ENCODE measurements around the gene BRD3.
"Not testable (repeated sequence)": the region's sequence is repeated elsewhere in the genome, so short reads cannot be mapped to it uniquely, and the experiment has no call there.

Gene BRD3

DNA sequence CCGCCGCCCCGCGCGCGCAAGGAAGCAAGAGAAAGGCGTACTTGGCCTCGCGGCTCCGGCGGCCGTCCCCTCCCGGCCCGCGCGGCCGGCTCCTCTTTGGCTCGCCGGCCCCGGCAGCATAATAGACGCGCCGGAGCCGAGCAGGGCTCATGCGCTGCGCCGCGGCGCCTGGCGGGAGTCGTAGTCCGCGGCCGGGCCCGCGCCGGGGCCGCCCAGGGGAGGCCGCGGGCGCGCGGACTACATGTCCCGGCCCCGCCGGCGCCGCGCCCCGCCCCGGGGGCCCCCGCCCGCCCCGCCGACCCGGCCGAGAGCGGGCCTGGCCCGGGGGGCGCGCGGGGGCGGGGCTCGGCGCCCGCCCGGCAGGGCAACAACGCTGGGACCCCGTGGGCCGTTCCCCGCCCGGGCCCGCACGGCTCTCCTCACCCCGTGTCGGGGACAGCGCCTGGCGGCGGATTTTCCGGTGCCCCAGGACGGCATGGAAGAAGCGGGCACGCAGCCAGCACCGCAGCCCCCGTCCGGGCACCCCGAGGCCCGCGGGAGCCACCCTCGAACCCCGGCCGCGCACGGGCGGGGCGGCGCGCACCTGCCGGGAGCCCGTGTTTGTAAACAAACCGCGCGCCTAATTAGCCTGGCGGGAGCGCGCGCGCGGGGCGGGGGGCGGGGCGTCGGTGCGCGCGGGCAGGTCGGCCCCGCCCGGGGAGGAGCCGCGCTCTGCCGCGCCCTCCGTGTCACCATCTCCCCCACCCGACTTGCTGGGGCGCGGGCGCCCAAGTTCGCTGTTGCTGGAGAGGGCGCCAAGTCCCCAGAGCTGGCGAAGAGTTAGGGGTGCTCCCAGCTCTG, at the start of gene BRD3:
Gene BRD3, minus strand, starts transcription at position 123 of the 840 bp plus-strand sequence. CDS start 14,549 bp downstream, outside the sequence.
- no peak for DNase-seq (ENCODE audit: low read depth, low spot score)

DNA sequence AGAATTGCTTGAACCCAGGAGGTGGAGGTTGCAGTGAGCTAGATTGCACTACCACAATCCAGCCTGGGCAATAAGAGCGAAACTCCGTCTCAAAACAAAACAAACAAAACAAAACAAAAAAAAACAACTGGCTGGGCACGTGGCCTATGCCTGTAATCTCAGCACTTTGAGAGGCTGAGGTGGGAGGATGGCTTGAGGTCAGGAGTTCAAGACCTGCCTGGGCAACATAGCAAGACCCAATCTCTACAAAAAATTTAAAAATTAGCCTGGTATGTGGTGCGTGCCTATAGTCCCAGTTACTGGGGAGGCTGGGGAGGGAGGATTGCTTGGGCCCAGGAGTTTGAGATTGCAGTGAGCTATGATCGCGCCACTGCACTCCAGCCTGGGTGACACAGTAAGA, 44.7 kb upstream of the BRD3 start:
- no peak for DNase-seq (ENCODE audit: low read depth, low spot score)

DNA sequence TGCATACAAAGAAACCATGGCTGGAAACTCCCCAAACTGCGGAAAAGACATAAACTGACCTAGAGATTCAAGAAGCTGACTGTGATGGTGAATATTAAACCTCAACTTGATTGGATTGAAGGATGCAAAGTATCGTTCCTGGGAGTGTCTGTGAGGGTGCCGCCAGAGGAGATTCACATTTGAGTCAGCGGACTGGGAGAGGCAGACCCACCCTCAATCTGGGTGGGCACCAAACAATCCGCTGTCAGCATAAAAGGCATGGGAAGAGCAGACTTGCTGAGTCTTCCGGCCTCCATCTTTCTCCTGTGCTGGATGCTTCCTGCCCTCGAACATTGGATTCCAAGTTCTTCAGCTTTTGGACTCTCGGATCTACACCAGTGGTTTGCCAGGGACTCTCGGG, 43.2 kb upstream of the BRD3 start:
- DNase-seq (ENCODE audit: low read depth, low spot score), result no peak

DNA sequence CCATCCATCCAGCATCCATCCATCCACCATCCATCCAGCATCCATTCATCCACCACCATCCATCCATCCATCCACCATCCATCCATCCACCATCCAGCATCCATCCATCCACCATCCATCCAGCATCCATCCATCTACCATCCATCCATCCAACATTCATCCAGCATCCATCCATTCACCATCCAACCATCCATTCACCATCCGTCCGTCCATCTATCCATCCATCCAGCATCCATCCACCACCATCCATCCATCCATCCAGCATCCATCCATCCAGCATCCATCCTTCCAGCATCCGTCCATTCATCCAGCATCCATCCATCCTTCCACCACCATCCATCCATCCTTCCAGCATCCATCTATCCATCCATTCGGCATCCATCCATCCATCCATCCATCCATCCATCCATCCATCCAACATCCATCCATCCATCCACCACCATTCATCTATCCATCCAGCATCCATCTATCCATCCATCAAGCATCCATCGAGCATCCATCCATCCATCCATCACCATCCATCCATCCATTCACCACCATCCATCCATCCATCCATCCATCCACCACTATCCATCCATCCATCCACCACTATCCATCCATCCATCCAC, 35.7 kb upstream of the BRD3 start:
- no peak for DNase-seq (ENCODE audit: low read depth, low spot score)

DNA sequence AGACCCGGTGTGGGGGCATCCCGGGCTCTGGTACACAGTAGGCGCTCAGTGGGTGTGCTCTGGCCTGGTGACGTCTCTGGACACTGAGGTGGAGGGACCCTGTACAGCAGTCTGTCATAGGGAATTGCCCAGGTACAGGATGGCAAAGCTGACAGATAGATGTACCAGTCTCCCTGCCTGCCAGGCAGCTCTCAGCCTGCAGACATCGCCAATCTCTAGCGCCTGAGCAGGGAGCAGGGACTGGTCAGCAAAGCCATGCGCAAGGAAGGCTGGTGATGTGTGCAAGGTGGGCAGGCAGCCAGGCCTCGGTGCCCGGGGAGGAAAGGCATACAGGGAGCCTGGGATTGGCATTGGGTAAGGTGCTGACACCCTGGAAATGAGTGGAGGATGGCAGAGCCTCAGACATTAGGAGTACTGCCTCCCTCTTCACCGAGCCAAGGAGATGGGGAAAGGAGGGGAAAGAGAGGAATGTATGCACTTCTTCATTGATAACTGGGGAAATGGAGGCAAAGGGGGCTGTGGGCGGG, 33.9 kb upstream of the BRD3 start:
- DNase-seq (ENCODE audit: low read depth, low spot score), result no peak

DNA sequence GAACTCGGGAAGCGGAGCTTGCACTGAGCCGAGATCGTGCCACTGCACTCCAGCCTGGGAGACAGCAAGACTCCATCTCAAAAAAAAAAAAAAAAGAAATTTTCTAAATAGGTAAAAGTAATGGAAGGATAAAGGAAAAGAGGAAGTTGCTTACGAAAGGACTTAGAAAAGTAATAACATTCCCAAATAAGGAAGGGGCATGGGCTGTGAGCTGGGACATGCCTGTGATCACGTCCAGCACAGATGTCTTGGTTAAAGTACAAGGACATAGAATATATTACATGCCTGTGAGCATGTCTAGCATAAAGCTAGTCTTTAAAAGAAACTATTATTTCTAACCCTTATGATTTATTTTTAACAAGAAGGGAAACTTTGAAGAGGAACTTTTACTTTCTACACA, 33.3 kb upstream of the BRD3 start:
- DNase-seq (ENCODE audit: low read depth, low spot score), result not testable (repeated sequence)

DNA sequence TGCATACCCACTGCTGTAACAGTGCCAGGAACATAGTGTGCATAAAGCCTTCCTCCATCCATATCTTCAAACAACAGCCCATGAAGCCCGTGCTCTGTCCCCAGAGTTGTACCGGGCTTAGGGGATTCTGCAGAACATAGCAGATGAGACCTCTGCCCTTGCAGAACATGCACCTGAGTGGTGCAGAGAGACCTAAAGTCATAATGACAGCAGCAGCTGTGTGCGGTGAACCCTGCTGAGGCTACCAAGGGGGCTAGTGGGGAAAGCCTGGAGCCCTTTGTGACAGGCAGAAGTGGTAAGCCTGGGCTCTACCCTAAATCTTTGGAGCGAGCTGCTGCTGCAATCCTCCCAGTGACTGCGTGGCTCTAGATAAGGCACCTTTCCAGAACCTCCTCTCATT, 32.2 kb upstream of the BRD3 start:
- DNase-seq (ENCODE audit: low read depth, low spot score), result no peak

DNA sequence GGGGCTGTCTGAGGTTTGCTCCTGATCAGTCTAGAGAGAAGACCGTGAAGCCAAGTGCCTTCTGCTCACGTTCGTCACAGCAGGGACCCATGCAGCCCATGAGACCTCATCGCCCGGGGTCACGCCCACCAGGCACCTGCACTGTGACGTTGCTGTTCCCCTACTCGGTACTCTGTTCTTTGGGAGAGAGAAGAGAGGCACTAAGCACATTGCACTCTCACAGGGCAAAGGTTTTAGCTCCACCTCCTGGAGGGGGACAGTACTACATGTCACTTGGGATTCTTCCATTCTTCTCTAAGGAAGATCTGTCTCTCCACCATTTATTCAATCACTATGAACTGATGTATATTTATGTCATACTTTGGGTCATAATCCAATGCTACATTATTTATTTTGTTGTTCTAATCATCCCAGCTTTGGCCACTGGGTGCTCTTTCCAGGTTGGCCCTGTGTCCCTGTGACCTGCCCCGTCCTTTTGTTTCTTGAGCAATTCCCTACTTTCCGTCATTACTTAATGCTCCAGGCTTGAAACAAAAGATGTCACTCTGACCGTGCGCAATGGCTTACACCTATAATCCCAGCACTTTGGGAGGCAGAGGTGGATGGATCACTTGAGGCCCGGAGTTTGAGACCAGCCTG, 31.4 kb upstream of the BRD3 start:
- DNase-seq (ENCODE audit: low read depth, low spot score), result peak; percentile 40

DNA sequence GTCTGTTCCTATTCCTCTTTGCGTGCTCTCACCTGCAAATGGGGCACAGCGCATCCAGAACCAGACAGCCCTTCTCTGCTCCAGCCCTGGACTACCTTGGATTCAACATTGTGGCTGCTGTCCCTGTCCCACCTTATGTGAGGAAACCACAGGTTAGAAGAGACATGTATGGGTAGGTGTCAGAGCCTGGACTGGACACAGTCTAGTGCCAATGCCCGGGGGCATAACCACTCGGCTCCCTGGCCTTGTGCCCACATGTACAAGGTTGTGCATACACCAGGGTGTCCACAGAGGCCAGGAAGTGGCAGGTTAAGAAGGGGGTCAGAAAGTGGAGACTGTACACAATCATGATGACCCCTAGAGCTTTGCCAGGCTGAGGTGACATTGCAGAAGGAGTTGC, 22.1 kb upstream of the BRD3 start:
- DNase-seq (ENCODE audit: low read depth, low spot score), result no peak

DNA sequence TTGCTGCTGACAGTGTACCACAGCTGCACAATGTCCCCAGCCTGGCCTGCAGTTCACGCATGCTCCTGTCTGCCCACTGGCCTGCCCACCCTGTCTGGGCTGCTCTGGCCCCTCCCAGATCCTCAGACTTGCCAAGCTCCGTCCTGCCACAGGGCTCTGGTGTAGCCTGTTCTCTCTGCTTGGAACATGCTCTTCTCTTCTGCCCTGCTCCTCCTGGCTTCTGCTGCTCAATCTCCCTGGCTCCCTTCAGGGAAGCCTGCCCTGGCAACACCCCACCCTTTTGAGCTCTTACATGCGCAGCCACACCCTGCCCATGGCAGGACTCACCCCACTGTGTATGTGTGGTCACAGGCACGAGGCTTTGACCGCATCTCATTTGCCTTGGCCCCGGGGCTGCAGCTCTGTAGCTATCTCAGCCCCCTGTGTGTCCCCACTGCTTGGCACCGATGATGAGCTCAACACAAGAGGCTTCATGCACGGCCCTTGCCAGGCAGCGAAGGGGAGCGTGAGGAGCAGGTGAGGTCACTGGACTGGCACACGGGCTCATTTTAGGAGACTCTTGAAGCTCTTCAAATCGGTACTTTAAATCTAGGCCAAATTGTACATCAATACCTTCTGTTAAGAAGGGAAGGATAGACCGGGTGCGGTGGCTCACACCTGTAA, 20.4 kb upstream of the BRD3 start:
- no peak for DNase-seq (ENCODE audit: low read depth, low spot score)

DNA sequence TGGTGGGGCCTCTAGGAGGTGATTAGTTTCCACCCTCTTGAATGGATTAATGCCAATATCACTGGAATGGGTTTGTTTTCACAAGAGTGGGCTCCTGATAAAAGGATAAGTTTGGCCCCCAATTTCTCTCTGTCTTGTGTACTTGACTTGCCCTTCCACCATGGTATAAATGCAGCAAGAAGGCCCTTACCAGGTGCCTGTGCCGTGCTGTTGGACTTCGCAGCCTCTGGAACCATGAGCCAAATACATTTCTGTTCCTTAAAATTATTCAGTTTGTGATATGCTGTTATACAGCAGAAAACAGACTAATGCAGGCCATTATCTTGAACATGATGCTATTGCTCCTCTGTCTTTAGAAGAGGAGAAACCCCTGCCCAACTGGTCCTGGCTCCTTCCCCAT, 17.8 kb upstream of the BRD3 start:
- DNase-seq (ENCODE audit: low read depth, low spot score), result no peak

DNA sequence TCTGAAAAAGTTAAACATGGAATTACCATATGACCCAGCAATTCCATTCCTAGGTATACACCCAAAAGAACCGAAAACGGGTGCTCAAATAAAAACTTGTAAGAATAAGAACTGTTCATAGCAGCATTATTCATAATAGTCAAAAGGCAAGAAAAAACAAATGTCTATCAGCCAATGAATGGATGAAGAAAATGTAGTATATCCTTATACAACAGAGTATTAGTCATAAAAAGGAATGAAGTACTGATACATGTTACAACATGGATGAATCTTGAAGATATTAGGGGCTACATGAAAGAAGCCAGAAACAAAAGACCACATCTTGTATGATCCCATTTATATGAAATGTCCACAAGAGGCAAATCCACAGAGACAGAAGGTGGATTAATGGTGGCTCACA, 15.6 kb upstream of the BRD3 start:
- DNase-seq (ENCODE audit: low read depth, low spot score), result no peak

DNA sequence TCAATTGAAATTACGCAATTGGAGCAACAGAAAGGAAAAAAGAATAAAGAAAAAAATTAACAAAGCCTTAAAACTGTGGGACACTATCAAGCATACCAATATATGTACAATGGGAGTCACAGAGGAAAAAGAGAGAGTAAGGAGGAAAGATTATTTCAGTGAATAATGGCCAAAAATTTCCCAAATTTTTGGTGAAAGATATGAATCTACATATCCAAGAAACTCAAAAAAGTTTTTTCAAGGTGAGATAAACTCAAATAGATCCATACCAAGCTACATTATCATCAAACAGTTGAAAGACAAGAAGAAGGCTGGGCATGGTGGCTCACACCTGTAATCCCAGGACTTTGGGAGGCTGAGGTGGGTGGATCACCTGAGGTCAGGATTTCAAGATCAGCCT, 8.8 kb upstream of the BRD3 start:
- DNase-seq (ENCODE audit: low read depth, low spot score), result no peak

DNA sequence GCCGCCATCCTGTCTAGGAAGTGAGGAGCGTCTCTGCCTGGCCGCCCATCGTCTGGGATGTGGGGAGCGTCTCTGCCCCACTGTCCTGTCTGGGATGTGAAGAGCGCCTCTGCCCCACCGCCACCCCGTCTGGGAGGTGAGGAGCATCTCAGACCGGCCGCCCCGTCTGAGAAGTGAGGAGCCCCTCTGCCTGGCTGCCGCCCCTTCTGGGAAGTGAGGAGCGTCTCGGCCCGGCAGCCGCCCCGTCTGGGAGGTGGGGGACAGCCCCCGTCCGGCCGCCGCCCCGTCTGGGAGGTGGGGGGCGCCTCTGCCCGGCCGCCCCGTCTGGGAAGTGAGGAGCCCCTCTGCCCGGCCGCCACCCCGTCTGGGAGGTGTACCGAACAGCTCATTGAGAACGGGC, 7.9 kb upstream of the BRD3 start:
- not testable (repeated sequence) for DNase-seq (ENCODE audit: low read depth, low spot score)

DNA sequence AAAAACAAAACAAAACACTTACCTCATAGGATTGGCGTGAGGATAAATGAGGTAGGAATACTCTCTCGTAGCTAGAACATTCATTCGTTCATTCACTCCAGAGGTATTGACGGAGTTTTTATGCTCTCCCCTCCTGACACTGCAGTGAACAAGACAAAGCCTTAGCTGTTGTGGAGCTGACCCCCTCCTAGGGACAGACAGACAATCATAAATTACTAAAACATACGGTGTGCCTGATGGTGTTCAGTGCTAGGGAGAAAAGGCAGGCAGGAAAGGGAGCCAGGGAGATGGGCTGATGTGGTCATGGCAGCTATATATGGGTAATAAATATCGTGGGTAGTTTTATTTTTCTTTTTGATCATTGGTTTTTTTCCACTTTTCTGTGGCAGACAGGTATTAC, 5.7 kb upstream of the BRD3 start:
- no peak for DNase-seq (ENCODE audit: low read depth, low spot score)

DNA sequence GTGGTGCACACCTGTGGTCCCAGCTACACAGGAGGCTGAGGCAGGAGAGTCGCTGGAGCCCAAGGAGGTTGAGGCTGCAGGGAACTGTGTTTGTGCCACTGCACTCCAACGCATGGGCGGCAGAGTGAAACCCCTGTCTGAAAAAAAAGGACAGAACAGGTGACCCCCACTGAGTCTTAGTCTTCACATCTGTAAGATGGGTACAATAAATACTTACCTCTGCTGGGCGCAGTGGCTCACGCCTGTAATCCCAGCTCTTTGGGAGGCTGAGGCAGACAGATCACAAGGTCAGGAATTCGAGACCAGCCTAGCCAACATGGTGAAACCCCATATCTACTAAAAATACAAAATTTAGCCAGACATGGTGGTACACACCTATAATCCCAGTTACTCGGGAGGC, 4.9 kb upstream of the BRD3 start:
- not testable (repeated sequence) for DNase-seq (ENCODE audit: low read depth, low spot score)

DNA sequence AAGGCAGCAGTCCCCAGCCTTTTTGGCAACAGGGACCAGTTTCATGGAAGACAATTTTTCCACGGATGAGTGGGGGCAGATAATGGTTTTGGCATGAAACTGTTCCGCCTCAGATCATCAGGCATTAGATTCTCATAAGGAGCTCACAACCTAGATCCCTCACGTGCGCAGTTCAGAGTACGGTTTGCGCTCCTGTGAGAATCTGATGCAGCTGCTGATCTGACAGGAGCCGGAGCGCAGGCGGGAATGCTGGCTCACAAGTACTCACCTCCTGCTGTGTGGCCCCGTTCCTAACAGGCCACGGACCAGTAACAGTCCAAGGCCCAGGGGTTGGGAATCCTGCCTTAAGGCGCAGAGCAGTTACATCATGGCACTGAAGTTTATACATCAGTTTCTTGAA, 3.3 kb upstream of the BRD3 start:
- no peak for DNase-seq (ENCODE audit: low read depth, low spot score)

DNA sequence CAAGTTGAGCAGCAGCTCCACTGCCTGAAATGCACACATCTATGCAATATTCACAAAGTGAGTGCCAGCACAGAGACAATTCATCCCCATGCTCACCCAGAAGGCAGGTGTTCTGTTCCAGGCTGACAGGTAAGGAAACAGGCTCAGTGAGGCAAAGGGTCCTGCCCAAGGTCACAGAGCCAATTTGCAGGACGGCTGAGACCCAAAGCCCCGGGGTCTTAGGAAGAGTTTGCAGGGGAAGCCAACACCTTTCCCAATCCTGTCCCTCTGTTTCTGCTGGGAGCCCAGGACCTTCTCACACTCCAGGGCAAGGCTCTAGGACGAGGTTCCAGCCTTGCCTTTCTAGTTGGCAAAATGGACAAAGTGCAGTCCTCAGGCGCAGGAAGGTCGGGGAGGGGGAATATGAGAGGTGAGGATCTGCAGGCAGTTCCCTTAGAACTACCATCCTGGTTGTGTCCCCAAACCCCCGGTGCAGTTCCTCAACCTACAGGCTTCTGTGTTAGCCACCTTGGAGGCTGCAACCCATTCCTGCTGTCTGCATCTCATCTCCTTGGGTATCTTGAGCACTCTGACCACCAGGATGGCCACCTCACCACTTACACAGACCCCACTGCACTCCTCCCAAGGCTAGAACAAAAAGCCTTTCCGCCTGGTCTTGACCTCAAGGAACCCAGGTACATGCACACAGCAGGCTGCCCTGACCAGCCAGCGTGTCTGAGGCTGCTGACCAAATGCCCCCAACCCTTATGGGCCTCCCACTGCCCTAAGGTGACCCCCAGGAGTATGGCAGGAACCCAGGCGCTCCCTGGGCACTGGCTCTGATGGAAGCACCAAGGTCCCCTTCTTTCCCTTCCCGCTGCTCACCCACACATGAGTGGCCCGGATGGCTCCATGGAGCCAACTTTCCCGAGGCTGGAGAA, 1.9 kb upstream of the BRD3 start:
- no peak for DNase-seq (ENCODE audit: low read depth, low spot score)

DNA sequence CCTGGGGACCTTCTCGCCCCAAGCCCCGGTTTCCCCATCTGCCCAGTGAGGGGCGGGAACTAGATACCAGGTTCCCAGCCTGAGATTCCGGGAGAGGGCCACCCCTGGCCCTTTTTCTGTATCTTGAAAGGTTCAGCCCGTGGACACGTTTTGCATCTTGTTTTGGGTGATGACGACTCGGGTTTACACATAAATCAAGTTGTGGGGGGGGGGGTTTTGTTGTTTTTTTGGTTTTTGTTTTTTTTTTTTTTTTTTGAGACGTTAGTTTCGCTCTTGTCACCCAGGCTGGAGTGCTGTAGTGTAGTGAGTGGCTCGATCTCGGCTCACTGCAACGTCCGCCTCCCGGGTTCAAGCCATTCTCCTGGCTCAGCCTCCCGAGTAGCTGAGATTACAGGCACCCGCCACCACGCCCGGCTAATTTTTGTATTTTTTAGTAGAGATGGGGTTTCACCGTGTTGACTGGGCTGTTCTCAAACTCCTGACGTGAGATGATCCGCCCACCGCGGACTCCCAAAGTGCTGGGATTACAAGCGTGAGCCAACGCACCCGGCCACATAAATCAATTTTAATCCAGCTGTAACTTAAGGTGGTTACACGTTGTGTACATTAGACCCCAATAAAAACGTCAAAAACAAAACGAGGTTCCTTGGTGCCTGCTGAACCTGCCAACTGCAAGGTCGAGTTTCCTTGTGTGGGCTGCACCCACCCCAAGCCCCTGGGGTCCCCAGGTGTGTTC, 1.1 kb upstream of the BRD3 start:
- no peak for DNase-seq (ENCODE audit: low read depth, low spot score)
